Neutrophil (primary cell): ENCODE results near the gene SMYD3.

Experiments used
- H3K27ac ChIP-seq: fragments of 200-600 bp; sonication (generic); 2 replicates; pipeline ENCODE4 v1.5.1; 2016; ENCODE audit warnings: mild to moderate bottlenecking, moderate library complexity
- H3K27me3 ChIP-seq: fragments of 200-600 bp; sonication (generic); 2 replicates; pipeline ENCODE4 v1.6.0; 2016; ENCODE audit warnings: mild to moderate bottlenecking
- H3K36me3 ChIP-seq: fragments of 200-600 bp; sonication (generic); 2 replicates; pipeline ENCODE4 v1.5.1; 2017
- H3K4me1 ChIP-seq, 2 experiments: fragments of 200-600 bp in 1 of 2; sonication (generic) in 1 of 2; 1 replicate in 1 of 2; 2 replicates in 1 of 2; pipeline versions ENCODE4 v1.5.1 to v1.6.1; 2013 to 2016; ENCODE audit warnings: low read depth in 1 of 2, low read length in 1 of 2, mild to moderate bottlenecking in 1 of 2, moderate library complexity in 1 of 2; ENCODE audit not compliant: control insufficient read depth in 1 of 2, insufficient read depth in 1 of 2
- H3K4me3 ChIP-seq, 2 experiments: fragments of 200-600 bp in 1 of 2; sonication (generic) in 1 of 2; 1 replicate in 1 of 2; 2 replicates in 1 of 2; pipeline ENCODE4 v1.5.1; 2013 to 2016; ENCODE audit warnings: low read depth in 1 of 2, low read length in 1 of 2, mild to moderate bottlenecking in 1 of 2, moderate library complexity in 1 of 2
- H3K9me3 ChIP-seq: fragments of 200-600 bp; sonication (generic); 2 replicates; pipeline ENCODE4 v1.5.1; 2016
- TF ChIP-seq, protein P1 (sequence below): fragments of 200-600 bp; sonication (generic); IDR thresholded peaks from 2 replicates; pipeline ENCODE4 v1.5.1; 2016; ENCODE audit warnings: antibody characterized with exemption

Gene SMYD3

DNA sequence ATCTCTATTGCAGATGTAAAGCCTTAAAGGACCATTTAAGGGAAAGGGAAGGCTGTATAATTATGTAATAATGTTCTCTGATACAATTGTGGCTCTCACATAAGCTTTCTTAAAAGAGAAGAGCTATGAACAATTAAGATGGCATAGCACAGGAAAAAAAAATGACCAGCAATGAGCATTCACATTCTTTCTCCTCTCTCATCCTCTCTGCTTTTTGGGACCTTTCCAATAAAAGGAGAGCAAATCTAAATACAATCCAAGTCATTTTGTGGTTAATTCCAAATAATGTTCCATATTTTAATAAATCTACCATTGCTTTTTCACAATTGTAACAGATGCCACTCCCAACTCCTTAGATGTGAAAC, 23.5 kb downstream of the SMYD3 start:
- TF ChIP-seq, protein P1, sequence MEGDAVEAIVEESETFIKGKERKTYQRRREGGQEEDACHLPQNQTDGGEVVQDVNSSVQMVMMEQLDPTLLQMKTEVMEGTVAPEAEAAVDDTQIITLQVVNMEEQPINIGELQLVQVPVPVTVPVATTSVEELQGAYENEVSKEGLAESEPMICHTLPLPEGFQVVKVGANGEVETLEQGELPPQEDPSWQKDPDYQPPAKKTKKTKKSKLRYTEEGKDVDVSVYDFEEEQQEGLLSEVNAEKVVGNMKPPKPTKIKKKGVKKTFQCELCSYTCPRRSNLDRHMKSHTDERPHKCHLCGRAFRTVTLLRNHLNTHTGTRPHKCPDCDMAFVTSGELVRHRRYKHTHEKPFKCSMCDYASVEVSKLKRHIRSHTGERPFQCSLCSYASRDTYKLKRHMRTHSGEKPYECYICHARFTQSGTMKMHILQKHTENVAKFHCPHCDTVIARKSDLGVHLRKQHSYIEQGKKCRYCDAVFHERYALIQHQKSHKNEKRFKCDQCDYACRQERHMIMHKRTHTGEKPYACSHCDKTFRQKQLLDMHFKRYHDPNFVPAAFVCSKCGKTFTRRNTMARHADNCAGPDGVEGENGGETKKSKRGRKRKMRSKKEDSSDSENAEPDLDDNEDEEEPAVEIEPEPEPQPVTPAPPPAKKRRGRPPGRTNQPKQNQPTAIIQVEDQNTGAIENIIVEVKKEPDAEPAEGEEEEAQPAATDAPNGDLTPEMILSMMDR, result no peak
- H3K4me1 ChIP-seq, result no peaks in the 10 kb centered on the region
- H3K4me3 ChIP-seq, result no peak overlapping the region
- no peaks in the 10 kb centered on the region for H3K27me3 ChIP-seq
- H3K9me3 ChIP-seq, result no peaks in the 10 kb centered on the region
- no peak overlapping the region for H3K27ac ChIP-seq
- no peaks in the 10 kb centered on the region for H3K36me3 ChIP-seq

DNA sequence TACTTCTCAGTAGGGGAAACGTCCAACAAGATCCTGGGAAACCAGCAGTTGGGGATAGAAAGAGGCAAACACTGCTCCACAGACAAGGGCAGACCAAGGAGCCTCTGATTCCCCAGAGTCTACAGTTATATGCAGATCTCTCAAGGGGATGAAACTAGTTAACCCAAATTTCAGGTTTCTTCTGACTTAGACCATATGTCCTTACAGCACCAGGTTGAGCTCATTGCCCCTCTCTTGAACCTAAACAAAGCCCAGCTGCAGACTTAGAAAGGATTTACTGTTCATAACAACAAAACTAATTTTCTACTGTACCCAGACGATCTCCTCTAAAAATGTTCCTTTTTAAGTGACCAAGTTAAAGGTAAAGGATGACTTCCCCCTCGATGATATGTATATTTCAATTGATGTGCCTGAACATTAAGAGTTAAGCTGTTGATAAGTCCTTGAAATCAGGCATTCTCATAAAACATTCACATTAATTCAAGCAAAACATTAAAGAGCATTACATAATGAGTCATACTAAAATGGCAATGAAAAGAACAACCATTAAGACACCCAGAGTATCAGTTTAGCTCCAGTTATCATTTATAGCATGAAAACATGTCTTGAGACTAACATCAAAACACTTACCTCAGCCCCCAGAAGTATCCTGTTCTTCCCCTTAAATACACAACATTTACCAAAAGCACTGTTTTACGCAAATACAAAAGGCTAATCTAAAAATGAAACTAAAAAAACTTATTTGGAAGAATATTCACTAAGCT, 24.1 kb downstream of the SMYD3 start:
- Histone ChIP-seq H3K4me1 (no peaks in the 10 kb centered on the region), H3K27me3 (no peaks in the 10 kb centered on the region), H3K4me3 (no peak overlapping the region), H3K9me3 (no peaks in the 10 kb centered on the region), H3K36me3 (no peaks in the 10 kb centered on the region), H3K27ac (no peak overlapping the region)
- TF ChIP-seq, protein P1, result no peak

DNA sequence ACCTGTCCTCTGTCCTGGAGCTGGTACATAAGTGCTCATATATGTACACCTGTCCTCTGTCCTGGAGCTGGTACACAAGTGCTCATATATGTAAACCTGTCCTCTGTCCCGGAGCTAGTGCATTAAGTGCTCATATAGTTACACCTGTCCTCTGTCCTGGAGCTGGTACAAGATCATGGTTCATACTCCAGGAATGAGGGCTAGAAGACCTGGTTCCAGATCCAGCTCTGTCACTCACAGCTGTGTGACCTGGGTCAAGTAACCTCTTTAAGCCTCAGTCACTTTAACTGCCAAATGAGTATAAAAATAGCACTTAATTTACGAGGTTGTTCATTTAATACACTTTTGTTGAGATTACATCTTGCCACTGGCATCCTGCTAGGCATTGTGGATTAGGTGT, 28.0 kb downstream of the SMYD3 start:
- H3K36me3 ChIP-seq, result no peaks in the 10 kb centered on the region

DNA sequence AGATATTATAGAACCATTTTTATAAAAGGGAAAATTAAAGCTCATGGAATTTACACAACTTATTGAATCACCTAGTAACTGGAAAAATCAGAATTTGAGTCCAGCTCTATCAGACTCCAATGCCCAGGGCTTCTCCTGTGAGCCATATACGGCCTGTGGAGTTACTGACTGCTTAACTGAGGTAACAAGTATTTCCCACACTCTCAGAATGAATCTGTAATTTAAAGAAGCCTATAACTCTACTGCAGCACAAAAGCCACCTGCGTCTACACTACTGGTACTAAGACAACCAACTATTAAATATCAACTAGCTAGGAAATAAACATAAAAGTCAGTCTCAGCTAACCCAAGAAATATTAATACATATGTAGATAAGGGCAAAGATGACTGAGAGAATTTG, 29.4 kb downstream of the SMYD3 start:
- no peaks in the 10 kb centered on the region for H3K36me3 ChIP-seq
- H3K9me3 ChIP-seq, result no peaks in the 10 kb centered on the region
- H3K27ac ChIP-seq, result no peak overlapping the region
- H3K27me3 ChIP-seq, result no peaks in the 10 kb centered on the region
- H3K4me1 ChIP-seq, result no peaks in the 10 kb centered on the region
- TF ChIP-seq, protein P1, result no peak
- no peak overlapping the region for H3K4me3 ChIP-seq

More for the DNA sequence above, 28.0 kb downstream of the SMYD3 start:
- H3K4me3 ChIP-seq, result no peak overlapping the region
- H3K9me3 ChIP-seq, result no peaks in the 10 kb centered on the region
- H3K27me3 ChIP-seq, result no peaks in the 10 kb centered on the region
- no peaks in the 10 kb centered on the region for H3K4me1 ChIP-seq
- TF ChIP-seq, protein P1, result no peak
- H3K27ac ChIP-seq, result no peak overlapping the region

DNA sequence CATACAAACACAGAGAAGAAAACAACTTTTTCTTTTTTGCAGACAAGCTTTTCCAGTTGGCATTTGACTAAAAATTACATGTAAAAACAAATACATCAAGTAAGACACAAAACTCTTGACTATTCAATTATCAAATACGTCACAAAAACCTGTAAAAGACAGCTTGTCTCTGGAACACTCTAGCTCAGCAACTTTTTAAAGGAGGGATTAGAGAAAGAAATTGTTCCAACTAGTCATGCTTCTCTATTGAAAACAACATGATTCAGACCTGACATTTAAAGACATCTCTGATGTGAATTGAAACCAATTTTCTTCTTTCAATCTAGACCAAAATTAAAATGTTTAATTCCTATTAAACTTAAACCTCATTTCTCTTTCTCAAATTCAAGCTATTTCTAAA, 30.3 kb downstream of the SMYD3 start:
- H3K4me1 ChIP-seq, result no peaks in the 10 kb centered on the region
- no peaks in the 10 kb centered on the region for H3K9me3 ChIP-seq
- H3K36me3 ChIP-seq, result no peaks in the 10 kb centered on the region
- no peak overlapping the region for H3K27ac ChIP-seq
- H3K27me3 ChIP-seq, result no peaks in the 10 kb centered on the region
- H3K4me3 ChIP-seq, result no peak overlapping the region
- TF ChIP-seq, protein P1, result no peak
